Mucosa of rectum (tissue), 2 donors: Measurements from ENCODE around the gene CST4.

ENCODE experiments used
- H3K27ac ChIP-seq, 2 donors: one replicate each; pipeline ENCODE4 v1.7.0; 2013; ENCODE audit warnings: inconsistent platforms in 2 of 2, low read depth in 2 of 2, low read length in 2 of 2
- H3K27me3 ChIP-seq, 2 donors: one replicate each; pipeline ENCODE4 v1.7.0; 2013; ENCODE audit warnings: low read length in 2 of 2; ENCODE audit not compliant: control insufficient read depth in 2 of 2, insufficient read depth in 2 of 2
- H3K36me3 ChIP-seq, 2 donors: one replicate each; pipeline ENCODE4 v1.7.0; 2013; ENCODE audit warnings: low read length in 2 of 2; ENCODE audit not compliant: control insufficient read depth in 2 of 2, insufficient read depth in 2 of 2
- H3K4me1 ChIP-seq, 2 donors: one replicate each; pipeline ENCODE4 v1.7.0; 2013; ENCODE audit warnings: low read length in 2 of 2, mild to moderate bottlenecking in 1 of 2; ENCODE audit not compliant: control insufficient read depth in 2 of 2, insufficient read depth in 2 of 2
- H3K4me3 ChIP-seq, 2 donors: one replicate each; pipeline ENCODE4 v1.7.0; 2013; ENCODE audit warnings: low read length in 2 of 2
- H3K9ac ChIP-seq, 2 donors: one replicate each; pipeline ENCODE4 v1.7.0; 2013; ENCODE audit warnings: low read length in 2 of 2, low read depth in 1 of 2, mild to moderate bottlenecking in 1 of 2
- H3K9me3 ChIP-seq, 2 donors: one replicate each; pipeline ENCODE4 v1.7.0; 2013; ENCODE audit warnings: low read length in 2 of 2; ENCODE audit not compliant: control insufficient read depth in 2 of 2
- donor health status: healthy.
- donor health status: Normal muscosa, but diverticular disease.

The CST4 gene

DNA sequence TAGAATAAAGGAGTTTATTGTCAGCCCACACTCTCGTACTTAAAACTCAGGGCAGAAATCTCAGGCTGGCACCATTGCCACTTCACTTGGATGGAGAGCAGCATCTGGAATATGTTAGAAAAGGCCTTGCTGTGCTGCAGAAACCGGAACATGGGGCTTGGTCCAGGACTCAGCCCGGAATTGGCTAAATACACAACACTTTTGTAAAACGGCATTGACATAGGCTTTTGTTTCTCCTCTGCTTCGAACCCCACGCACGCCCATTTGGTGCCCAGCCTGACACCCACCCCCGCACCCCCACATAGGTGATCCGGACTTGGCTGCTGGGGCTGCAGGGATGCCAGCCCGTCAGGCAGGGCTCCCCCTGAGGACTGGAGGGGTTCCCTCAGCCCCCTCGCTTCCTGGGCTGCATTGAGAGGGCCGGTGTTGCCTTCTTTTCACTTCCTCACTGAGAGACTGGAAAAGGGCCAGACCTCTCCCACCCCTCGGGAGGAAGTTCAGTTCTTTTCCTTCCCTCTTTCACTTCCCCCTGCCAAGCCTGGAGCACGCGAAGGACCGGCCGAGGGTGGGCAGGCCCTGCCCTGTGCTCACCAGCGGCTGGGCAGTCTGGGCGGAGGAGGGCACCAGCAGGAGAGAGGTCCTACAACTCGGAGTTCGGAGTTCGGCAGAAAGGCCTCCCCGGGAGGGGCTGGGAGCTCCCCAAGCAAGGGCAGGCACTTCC, 33.2 kb downstream of the CST4 start:
- peaks cover 0 to 10% of the 10 kb centered on the region in 2 donors for H3K4me1 ChIP-seq
- H3K9me3 ChIP-seq: no peaks in the 10 kb centered on the region
- H3K27me3 ChIP-seq: no peaks in the 10 kb centered on the region
- peak overlapping the region in 1 of 2 donors; percentile 26 for H3K9ac ChIP-seq
- no peak overlapping the region for H3K4me3 ChIP-seq
- H3K36me3 ChIP-seq: no peaks in the 10 kb centered on the region
- H3K27ac ChIP-seq: peak overlapping the region; percentile 52 to 70

DNA sequence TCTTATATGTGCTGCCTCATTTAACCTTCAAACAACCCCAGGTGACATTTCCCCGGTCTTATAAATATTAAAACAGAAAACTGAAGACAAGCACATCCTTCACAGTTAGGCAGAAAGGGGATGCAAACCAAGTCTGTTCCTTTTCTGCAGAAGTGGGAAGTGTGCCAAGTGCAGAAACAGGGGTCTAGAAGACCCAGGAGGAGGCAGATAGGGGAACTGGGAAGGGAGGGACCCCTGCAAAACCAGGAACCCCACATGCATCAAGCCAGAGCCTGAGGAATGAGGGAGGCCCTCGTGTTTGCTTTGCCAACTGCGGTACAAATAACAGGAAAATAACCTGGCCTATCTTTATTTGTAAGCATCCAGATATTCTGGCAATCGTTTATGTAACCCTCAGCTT, 34.1 kb downstream of the CST4 start:
- peak overlapping the region in 1 of 2 donors; percentile 9 for H3K27ac ChIP-seq
- no peak overlapping the region for H3K4me3 ChIP-seq

GRCh38 chr20:23654000-23654399, 34.8 kb downstream of the CST4 start:
- no peak overlapping the region for H3K4me3 ChIP-seq
- no peak overlapping the region for H3K9ac ChIP-seq
- no peaks in the 10 kb centered on the region for H3K9me3 ChIP-seq
- H3K27me3 ChIP-seq: no peaks in the 10 kb centered on the region
- H3K36me3 ChIP-seq: no peaks in the 10 kb centered on the region
- peaks cover 0 to 10% of the 10 kb centered on the region in 2 donors for H3K4me1 ChIP-seq
- peak overlapping the region in 1 of 2 donors; percentile 9 for H3K27ac ChIP-seq

More for the DNA sequence above, 34.1 kb downstream of the CST4 start:
- Histone ChIP-seq H3K9ac (no peak overlapping the region), H3K36me3 (no peaks in the 10 kb centered on the region), H3K27me3 (no peaks in the 10 kb centered on the region), H3K4me1 (peaks cover 0 to 10% of the 10 kb centered on the region in 2 donors), H3K9me3 (no peaks in the 10 kb centered on the region)

GRCh38 chr20:23653400-23653938, 35.4 kb downstream of the CST4 start:
- no peaks in the 10 kb centered on the region for H3K9me3 ChIP-seq
- no peak overlapping the region for H3K4me3 ChIP-seq
- no peaks in the 10 kb centered on the region for H3K36me3 ChIP-seq
- no peak overlapping the region for H3K9ac ChIP-seq
- H3K27me3 ChIP-seq: no peaks in the 10 kb centered on the region
- H3K27ac ChIP-seq: no peak overlapping the region
- peaks cover 0 to 10% of the 10 kb centered on the region in 2 donors for H3K4me1 ChIP-seq

GRCh38 chr20:23652926-23653325, 35.9 kb downstream of the CST4 start:
- no peak overlapping the region for H3K4me3 ChIP-seq
- H3K27me3 ChIP-seq: no peaks in the 10 kb centered on the region
- H3K36me3 ChIP-seq: no peaks in the 10 kb centered on the region
- H3K4me1 ChIP-seq: peaks cover 0 to 10% of the 10 kb centered on the region in 2 donors
- H3K9ac ChIP-seq: no peak overlapping the region
- H3K27ac ChIP-seq: no peak overlapping the region
- H3K9me3 ChIP-seq: no peaks in the 10 kb centered on the region

GRCh38 chr20:23652371-23652770, 36.5 kb downstream of the CST4 start:
- Histone ChIP-seq H3K4me3 (no peak overlapping the region), H3K4me1 (peaks cover 0 to 10% of the 10 kb centered on the region in 2 donors), H3K9ac (no peak overlapping the region), H3K27me3 (no peaks in the 10 kb centered on the region), H3K27ac (no peak overlapping the region), H3K9me3 (no peaks in the 10 kb centered on the region), H3K36me3 (no peaks in the 10 kb centered on the region)

GRCh38 chr20:23651117-23651516, 37.7 kb downstream of the CST4 start:
- Histone ChIP-seq H3K9me3 (no peaks in the 10 kb centered on the region), H3K27ac (no peak overlapping the region), H3K4me3 (no peak overlapping the region), H3K4me1 (peaks cover 0 to 6% of the 10 kb centered on the region in 2 donors), H3K36me3 (no peaks in the 10 kb centered on the region), H3K9ac (no peak overlapping the region), H3K27me3 (no peaks in the 10 kb centered on the region)

GRCh38 chr20:23649830-23650417, 38.9 kb downstream of the CST4 start:
- Histone ChIP-seq H3K27ac (no peak overlapping the region), H3K36me3 (no peaks in the 10 kb centered on the region), H3K4me1 (peaks cover 0 to 3% of the 10 kb centered on the region in 2 donors), H3K27me3 (no peaks in the 10 kb centered on the region), H3K9ac (no peak overlapping the region), H3K9me3 (no peaks in the 10 kb centered on the region), H3K4me3 (no peak overlapping the region)

GRCh38 chr20:23649242-23649641, 39.6 kb downstream of the CST4 start:
- Histone ChIP-seq H3K27ac (no peak overlapping the region), H3K4me3 (no peak overlapping the region), H3K27me3 (no peaks in the 10 kb centered on the region), H3K9me3 (no peaks in the 10 kb centered on the region), H3K36me3 (no peaks in the 10 kb centered on the region), H3K4me1 (no peaks in the 10 kb centered on the region), H3K9ac (no peak overlapping the region)

- Histone ChIP-seq H3K27ac (no peak overlapping the region), H3K36me3 (no peaks in the 10 kb centered on the region), H3K4me1 (no peaks in the 10 kb centered on the region)
Measured at GRCh38 chr20:23647346-23647745, 41.5 kb downstream of the CST4 start.

More at GRCh38 chr20:23647346-23647745, 41.5 kb downstream of the CST4 start:
- no peaks in the 10 kb centered on the region for H3K27me3 ChIP-seq
- H3K4me3 ChIP-seq: no peak overlapping the region
- no peaks in the 10 kb centered on the region for H3K9me3 ChIP-seq
- H3K9ac ChIP-seq: no peak overlapping the region
